Lower lobe of right lung (tissue), 2 donors: ENCODE results near the gene SCD5. TPM values are rescaled to one million over a fixed set of nuclear protein-coding genes. Genes with fewer than 3 reads are reported as not detected.
A peak's percentile ranks its signal among the peaks of the same experiment; 100 is the strongest.

ENCODE experiments used
- ATAC-seq, 2 donors: fragments of 200-7000 bp; cut with Tn5 transposase; one replicate each; pipeline ENCODE4 v1.9.1; 2020 to 2022; ENCODE audit warnings: mild to moderate bottlenecking in 2 of 2, moderate library complexity in 2 of 2
- DNase-seq: peaks from one replicate; pipeline ENCODE4 v3.0.0-alpha.2; 2020
- H3K27ac ChIP-seq: fragments of 200-600 bp; one replicate; pipeline ENCODE4 v1.8.0; 2022
- H3K27me3 ChIP-seq: fragments of 200-600 bp; one replicate; pipeline ENCODE4 v1.8.0; 2022; ENCODE audit warnings: low read depth
- H3K36me3 ChIP-seq: fragments of 200-600 bp; one replicate; pipeline ENCODE4 v1.8.0; 2022; ENCODE audit warnings: mild to moderate bottlenecking
- H3K4me1 ChIP-seq: fragments of 200-600 bp; one replicate; pipeline ENCODE4 v1.8.0; 2022
- H3K4me3 ChIP-seq: fragments of 200-600 bp; one replicate; pipeline ENCODE4 v1.8.0; 2022; ENCODE audit warnings: mild to moderate bottlenecking
- H3K9me3 ChIP-seq: fragments of 200-600 bp; one replicate; pipeline ENCODE4 v1.8.0; 2022
- CTCF ChIP-seq: fragments of 200-600 bp; IDR thresholded peaks from one replicate; pipeline ENCODE4 v1.8.0; 2022; ENCODE audit warnings: antibody characterized with exemption, mild to moderate bottlenecking
- intact Hi-C: fragments of 100-400 bp; cut with DNase I; formaldehyde crosslinking; loops from one replicate; pipeline ENCODE4 v1.11.0; 2022
- total RNA-seq: library from RNA; stranded (reverse); fragmentation: NEBNext Ultra II Directional; extraction: Animal tissue kit (Norgen Biotek cat#: 25700); gene quantifications from one replicate; pipeline ENCODE4 v1.2.1, GENCODE V29; 2021
- donor health status: DM: no; HTN: yes; CAD: no; lungs with severe emphysema.

SCD5 gene
- total RNA-seq, 1 donor from 2014 or later, result 17.7 TPM

GRCh38 chr4:82667761-82668480 lies 130.7 kb downstream of the SCD5 start:
- Histone ChIP-seq H3K4me1 (no peaks in the 10 kb centered on the region), H3K27ac (no peak overlapping the region), H3K36me3 (no peaks in the 10 kb centered on the region), H3K27me3 (no peaks in the 10 kb centered on the region), H3K9me3 (no peaks in the 10 kb centered on the region), H3K4me3 (no peak overlapping the region)
- DNase-seq, result no peak
- intact Hi-C loops, result no loop called here
- ATAC-seq, result no peak
- TF ChIP-seq CTCF, result no peak

GRCh38 chr4:82666970-82667665 lies 131.5 kb downstream of the SCD5 start:
- intact Hi-C loops, result no loop called here
- H3K36me3 ChIP-seq, result no peaks in the 10 kb centered on the region

GRCh38 chr4:82661181-82661992 lies 137.2 kb downstream of the SCD5 start:
- no peak for DNase-seq
- H3K36me3 ChIP-seq, result no peaks in the 10 kb centered on the region
- no peaks in the 10 kb centered on the region for H3K27me3 ChIP-seq
- no peak for ATAC-seq
- H3K27ac ChIP-seq, result no peak overlapping the region
- H3K4me1 ChIP-seq, result no peaks in the 10 kb centered on the region
- no peak overlapping the region for H3K4me3 ChIP-seq
- H3K9me3 ChIP-seq, result no peaks in the 10 kb centered on the region
- intact Hi-C loops, result no loop called here
- TF ChIP-seq CTCF, result no peak

More at GRCh38 chr4:82666970-82667665, 131.5 kb downstream of the SCD5 start:
- H3K4me3 ChIP-seq, result no peak overlapping the region
- no peak for DNase-seq
- H3K27ac ChIP-seq, result no peak overlapping the region
- no peak for TF ChIP-seq CTCF
- ATAC-seq, result no peak
- no peaks in the 10 kb centered on the region for H3K27me3 ChIP-seq
- H3K9me3 ChIP-seq, result no peaks in the 10 kb centered on the region
- H3K4me1 ChIP-seq, result no peaks in the 10 kb centered on the region

- DNase-seq, result no peak
- Histone ChIP-seq H3K27me3 (no peaks in the 10 kb centered on the region), H3K27ac (no peak overlapping the region), H3K4me3 (no peak overlapping the region), H3K36me3 (no peaks in the 10 kb centered on the region), H3K4me1 (no peaks in the 10 kb centered on the region), H3K9me3 (no peaks in the 10 kb centered on the region)
- no peak for TF ChIP-seq CTCF
- intact Hi-C loops, result no loop called here
- peak; percentile 37 to 67 for ATAC-seq
Observed at GRCh38 chr4:82652062-82652461, 146.5 kb downstream of the SCD5 start.

GRCh38 chr4:82650868-82651267 lies 147.7 kb downstream of the SCD5 start:
- Histone ChIP-seq H3K36me3 (no peaks in the 10 kb centered on the region), H3K4me1 (no peaks in the 10 kb centered on the region), H3K27ac (no peak overlapping the region), H3K9me3 (no peaks in the 10 kb centered on the region), H3K4me3 (no peak overlapping the region), H3K27me3 (no peaks in the 10 kb centered on the region)
- intact Hi-C loops, result no loop called here
- no peak for ATAC-seq
- TF ChIP-seq CTCF, result no peak
- no peak for DNase-seq
